LNCaP clone FGC (cell line): ENCODE data around the gene SERBP1.

Experiments
- DNase-seq: peaks from one replicate; pipeline ENCODE4 v3.0.0-alpha.2; 2011; ENCODE audit warnings: low read depth
- H3K4me3 ChIP-seq: 2 replicates; pipeline ENCODE4 v1.5.1; 2011; ENCODE audit warnings: mild to moderate bottlenecking, low read depth, low read length, control low read depth
- CTCF ChIP-seq: IDR thresholded peaks from 2 replicates; pipeline ENCODE4 v1.5.1; 2012; ENCODE audit warnings: mild to moderate bottlenecking; ENCODE audit not compliant: control insufficient read depth, insufficient read depth; ENCODE audit errors: extremely low read depth

Gene SERBP1

GRCh38 chr1:67399199-67399993 is 30.8 kb downstream of the SERBP1 start:
- DNase-seq: no peak
- no peak overlapping the region for H3K4me3 ChIP-seq
- TF ChIP-seq CTCF: no peak

- TF ChIP-seq CTCF: no peak
- no peak for DNase-seq
- H3K4me3 ChIP-seq: no peak overlapping the region
These were observed 35.7 kb downstream of the SERBP1 start for GRCh38 chr1:67394548-67394947.

GRCh38 chr1:67393737-67394136 is 36.5 kb downstream of the SERBP1 start:
- no peak for DNase-seq
- no peak for TF ChIP-seq CTCF
- H3K4me3 ChIP-seq: no peak overlapping the region

- H3K4me3 ChIP-seq: no peak overlapping the region
- DNase-seq: no peak
- TF ChIP-seq CTCF: no peak
These were observed 37.0 kb downstream of the SERBP1 start for GRCh38 chr1:67393240-67393639.

GRCh38 chr1:67390041-67390887 is 39.9 kb downstream of the SERBP1 start:
- no peak overlapping the region for H3K4me3 ChIP-seq

GRCh38 chr1:67383999-67384638 is 46.1 kb downstream of the SERBP1 start:
- no peak overlapping the region for H3K4me3 ChIP-seq
- TF ChIP-seq CTCF: no peak
- no peak for DNase-seq

More at GRCh38 chr1:67390041-67390887, 39.9 kb downstream of the SERBP1 start:
- no peak for TF ChIP-seq CTCF
- no peak for DNase-seq
